NCI-H2196 (cell line): Measurements from ENCODE around the gene NENF.
"Not testable (repeated sequence)": the region's sequence is repeated elsewhere in the genome, so short reads cannot be mapped to it uniquely, and the experiment has no call there.

Experiments used
- DNase-seq: peaks from one replicate; lab custom pipeline; 2025; ENCODE audit not compliant: unreplicated experiment; lab: John Stamatoyannopoulos, UW

NENF gene

DNA sequence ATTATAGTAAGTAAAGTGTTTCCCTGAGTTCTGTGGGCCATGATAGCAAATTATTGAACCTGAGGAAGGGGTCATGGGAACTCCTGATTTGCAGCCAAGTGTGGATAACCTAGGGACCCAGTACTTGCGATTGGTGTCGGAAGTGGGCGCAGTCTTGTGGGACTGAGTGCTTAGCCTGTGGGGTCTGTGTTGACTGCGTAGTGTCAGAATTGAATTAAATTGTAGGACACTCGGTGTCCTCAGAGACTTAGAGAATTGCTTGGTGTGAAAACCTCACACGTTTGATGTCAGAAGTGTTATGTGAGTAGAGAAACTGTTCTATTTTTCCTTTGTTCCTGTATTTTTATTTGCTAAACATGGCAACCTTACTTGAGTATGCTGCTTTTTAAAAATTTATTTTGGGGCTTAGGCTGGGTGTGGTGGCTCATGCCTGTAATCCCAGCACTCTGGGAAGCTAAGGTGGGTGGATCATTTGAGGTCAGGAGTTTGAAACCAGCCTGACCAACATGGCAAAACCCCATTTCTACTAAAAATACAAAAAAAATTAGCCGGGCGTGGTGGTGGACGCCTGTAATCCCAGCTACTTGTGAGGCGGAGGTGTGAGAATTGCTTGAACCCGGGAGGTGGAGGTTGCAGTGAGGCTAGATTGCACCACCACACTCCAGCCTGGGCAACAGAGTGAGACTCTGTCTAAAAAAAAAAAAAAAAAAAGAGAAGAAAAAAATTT, 48.2 kb downstream of the NENF start:
- not testable (repeated sequence) for DNase-seq

DNA sequence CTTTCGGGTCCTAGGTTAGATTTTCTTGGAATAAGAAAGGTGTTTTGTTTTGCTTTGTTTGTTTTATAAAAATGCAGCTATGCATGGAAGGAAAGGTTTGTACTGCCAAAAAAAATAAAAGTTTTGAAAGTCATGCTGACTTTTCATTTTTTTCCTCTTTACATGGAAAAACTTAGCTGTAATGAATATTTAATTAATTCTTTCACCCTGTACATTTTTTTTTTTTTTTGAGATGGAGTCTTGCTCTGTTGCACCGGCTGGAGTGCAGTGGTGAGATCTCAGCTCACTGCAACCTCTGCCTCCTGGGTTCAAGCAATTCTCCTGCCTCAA, 48.7 kb downstream of the NENF start:
- no peak for DNase-seq

DNA sequence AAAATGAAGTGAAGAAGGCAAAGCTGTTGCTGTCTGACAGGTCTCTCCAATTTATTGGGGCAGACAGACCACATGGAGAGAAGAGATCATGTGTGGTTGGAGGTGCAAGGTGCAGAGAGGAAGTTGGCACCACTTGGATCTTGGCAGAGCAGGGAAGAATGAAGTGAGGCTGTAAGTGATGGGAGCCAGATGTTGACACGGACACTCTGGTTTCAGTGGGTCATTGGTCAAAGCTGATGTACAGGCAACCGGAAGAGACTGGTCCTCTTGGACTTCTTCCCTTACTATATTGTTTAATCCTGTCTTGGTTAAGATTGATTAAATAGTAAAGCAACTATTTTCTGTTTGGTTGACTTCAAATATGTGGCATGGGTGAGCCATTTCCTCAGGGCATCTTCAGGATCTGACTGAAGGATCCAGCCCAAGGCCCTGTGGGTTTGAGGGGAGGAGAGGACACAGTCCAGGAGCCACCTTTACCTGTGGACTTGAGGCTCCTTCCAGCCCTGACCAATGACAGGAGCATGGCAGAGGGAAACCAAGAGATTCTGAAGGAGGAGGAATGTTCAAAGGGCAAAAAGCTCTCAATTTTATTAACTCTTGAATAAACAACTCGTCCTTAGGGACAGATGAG, 49.4 kb downstream of the NENF start:
- no peak for DNase-seq

DNA sequence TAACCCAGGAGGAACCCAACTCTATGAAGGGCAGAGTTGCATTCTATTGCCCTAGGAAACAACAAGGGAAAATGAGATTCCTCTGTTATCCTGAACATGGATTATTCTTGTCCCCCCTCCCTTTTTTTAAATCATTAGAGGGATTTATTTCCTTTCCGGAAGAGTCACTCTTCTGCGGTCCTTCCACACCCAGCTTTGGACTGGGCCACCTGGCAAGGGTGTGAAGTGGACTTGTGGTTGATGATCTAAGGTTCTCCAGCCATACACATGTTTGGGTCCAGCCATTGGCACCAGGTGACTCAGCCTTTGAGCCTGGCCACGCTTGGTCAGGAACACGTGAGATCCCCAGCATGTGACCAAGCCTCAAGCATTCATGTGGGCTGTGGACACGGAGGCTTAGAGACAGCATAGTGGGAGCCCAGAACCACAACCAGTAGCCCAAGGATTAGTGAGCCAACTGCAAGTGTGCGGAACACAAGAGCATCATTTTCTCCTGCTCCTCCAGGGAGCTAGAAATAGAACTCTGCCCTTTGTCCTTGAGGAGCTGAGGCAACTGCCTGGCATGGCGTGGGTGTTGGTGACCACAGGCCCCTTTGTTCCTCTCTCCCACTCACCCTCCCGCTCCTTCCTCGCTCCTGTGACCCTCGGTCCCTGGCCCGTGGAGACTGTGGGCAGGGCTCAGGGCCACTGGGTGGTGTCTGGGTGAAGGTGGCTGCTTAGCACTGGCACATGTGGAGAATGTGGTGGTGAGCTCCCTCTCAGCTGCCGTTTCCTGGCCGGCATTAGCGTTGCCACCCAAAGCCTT, 50.1 kb downstream of the NENF start:
- DNase-seq = no peak

DNA sequence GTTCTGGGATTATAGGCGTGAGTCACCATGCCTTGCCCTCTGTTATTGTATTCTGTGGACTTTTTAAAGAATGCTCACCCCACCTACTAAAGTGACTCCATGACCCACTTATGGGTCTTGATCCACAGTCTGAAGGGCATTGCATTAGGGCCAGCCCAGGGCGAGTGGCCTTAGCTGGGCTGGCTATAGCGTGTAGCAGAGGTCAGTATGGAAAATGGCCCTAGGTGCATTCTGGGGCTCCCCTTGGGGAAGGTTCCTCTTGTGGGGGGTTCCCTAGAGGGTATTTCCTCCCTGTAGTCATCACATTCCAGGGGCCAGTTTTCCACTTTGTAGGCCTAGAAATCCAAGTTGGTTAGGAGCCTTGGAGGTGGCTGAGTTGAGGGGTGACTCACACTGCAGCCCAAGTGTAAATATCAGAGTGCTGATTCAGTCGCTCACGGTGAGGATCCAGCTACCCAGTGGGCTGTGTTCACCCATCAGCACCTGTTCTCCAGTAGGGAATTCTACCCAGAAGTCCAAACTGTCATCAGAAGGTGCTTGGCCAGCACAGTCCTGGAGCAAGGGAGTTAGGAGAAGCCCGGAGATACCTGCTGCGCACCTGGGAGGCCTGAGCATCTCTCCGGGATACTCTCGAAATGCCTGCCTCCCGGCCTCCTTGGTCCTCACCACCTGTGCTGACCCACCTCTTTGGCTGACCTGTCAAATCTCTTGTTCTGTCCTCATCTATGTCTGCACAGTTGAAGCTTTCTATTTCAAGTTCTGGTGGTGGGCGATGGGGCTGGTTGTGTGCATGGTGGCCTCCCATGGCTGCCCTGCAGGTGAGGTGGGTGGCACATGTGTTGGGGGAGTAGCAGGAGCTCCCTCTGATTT, 52.2 kb downstream of the NENF start:
- no peak for DNase-seq

DNA sequence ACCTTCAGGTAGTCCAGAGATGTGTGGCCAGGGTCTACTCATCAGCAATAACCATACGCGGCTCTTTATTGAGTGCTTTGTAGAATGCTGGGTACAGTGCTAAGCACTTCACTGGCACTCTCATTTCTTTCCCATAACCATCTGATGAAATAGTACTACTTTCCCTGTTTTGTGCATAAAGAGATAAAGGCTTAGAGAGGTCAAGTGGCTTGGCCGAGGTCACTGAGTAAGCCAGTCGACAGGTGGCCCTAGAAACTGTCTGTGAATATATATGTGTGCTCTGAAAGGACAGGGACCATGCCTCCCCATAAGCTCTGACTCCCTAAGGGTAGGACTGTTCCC, 52.8 kb downstream of the NENF start:
- DNase-seq = peak; percentile 73

DNA sequence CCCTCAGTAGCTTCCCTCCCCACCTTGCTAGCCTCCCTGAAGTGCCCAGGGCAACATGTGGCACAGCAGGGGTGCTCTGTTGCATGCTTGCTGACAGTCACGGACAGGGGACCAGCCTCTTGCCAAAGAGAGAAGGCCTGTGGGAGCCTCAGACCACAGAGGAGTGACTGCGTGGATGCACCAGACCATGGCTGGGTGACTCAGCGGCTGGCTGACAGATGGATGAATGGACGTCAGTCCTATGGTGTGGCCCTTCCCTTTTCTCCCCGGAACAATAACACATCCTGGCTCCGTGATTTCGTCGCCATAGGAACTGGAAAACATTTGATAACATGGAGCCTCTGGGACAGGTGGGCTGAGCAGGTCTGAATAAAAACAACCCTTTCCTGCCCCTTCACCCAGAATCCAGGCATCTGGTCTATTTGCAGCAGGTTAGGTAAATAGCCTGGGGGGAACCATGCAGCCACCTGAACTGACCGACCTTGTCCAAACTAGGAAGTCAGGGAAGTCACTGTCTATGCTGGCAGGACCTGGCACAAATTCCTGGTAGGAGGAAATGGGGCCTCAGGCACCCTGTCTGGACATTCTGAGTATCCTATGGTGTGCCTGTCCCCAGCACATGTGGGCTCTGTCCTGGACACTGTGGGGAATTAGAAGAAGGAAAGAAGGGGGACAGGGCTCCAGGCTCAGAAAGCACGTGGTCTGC, 53.3 kb downstream of the NENF start:
- peak; percentile 93 for DNase-seq

DNA sequence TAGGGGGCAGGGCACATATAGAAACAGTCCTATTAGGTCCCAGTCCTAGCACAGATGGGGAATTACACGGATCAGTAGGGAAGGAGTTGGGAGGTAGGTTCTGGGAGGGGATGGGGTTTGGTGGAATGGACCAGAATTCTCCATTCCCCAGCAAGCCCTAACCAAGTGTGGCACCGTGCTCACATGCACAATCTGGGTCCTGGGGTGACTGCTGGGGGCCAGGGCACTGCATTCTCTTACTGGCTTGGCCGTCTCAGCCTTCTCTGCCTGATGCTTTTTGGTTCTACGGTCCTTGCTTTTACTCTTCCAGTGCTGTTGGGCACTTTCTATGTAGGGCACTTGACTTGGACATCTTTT, 53.9 kb downstream of the NENF start:
- DNase-seq = no peak

DNA sequence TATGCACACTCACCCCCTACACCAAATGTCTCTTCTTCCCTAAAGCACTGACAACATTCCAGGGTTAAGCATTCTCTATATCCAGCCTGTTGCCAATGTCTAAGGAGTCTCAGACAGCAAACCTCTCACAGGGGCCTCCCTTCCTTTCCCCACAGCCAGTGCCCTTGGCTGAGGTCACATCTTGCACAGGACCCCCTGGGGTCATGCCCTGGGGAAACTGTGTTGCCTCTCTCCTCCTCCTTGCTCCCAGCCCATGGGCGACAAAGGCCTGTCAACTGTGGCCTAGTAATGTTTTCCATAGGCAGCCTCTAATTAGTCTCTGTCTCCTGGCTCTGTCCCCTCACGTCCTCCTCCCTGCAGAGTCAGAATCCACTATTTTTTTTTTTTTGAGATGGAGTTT, 54.6 kb downstream of the NENF start:
- DNase-seq = no peak

DNA sequence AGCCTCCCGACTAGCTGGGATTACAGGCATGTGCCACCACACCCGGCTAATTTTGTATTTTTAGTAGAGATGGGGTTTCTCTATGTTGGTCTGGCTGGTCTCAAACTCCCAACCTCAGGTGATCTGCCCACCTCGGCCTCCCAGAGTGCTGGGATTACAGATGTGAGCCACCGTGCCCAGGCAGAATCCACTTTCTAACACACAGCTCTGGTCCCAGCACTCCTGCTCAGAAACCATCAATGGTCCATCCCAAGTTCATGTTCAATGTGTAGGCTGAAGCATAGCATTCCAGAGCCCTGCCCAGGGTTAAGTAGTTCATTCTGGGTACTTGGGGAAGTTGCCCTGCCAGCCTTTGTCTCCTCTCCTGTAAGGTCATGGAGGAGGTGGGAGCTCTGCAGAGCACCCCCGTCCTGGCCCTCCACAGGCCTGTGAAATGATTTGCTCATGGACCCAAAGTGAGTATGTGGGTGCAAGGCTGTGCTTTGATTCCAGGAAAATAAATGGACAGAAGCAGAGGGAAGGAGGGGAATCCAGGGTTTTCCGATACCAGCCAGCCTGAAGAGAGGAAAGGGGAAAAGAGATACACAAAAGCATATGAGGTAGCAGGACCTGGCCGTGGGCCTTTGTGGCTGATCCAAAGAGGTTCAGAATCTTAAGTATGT, 55.2 kb downstream of the NENF start:
- DNase-seq = no peak

DNA sequence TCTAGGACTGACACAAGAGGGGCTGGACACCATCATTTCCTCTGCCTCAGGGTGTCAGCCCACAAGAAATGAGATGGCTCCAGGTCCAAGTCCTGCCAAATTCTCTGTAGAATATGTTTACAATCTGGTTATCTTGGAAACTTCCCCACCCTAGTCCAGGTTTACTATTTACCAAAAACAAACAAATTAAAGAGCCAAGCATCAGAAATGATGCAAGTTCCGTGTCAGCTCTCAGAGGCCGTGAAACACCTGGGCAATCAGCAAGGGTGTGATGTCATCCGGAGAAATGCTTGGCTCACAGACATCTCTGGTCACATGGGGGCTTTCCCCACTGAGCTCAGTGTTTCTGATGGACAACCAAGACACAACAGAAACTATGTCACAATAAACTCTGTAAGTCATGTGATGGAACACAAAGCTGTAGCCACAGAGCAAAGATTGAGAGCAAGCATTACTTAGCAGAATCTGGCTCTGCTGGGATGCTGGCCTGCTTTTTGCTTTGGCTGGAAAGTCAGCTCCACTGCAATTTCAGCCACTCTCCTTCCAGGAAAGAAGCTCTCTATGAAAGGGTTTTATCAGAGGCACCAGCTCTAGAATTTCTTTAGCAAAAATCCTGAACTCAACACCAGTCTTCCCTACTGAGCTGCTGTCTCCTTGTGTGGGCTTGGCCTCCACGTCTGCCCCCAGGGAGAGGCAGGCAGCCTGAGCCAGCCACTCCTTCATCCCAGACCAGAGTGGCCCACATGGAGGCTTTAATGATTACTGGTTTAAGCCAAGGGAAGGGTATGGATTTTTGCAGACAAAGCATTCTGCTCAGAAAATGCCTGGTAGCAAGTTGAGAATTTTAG, 55.9 kb downstream of the NENF start:
- peak; percentile 86 for DNase-seq

DNA sequence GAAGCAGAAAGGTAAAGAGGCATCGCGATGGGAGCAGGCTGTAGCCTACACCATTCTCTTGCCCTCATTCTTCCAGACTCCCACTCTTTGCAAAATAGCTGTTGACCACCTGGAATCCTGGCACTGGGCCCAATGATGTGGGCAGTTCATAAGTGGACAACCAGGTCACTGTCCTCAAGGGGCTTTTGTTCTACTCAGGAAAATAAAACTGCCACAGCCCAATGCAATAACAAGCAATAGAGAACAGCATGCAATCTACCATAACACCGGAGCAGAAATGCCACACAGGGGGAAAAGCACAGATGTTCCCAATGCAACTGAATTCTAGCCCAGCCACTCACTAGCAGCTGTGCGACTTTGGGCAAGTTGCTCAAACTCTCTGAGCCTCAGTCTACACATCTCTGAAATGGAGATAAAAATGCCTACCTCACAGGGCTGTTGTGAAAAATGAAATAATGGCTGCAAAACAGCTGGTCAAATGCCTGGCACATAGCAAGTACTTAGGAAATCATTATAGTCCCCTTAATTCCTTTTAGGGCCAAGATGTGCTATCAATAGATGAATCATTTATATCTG, 56.7 kb downstream of the NENF start:
- no peak for DNase-seq

DNA sequence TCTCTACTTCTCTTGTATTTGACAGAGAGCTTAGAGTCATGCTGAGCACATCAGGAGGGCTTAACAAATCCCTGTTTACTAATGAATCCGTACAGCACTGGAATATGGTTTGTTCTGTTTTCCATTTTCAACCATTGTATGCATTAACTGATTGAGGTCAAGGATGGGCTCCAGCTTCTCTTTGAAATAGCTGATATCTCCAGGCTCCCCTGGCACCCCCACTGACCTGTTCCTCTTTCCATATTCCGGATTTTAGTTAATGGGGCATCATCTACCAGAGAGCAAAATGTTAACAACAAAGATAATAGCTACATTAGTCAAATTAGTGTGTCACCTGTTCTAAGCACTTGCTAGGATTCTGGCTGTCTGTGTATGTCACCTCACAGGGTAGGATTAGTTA, 57.6 kb downstream of the NENF start:
- no peak for DNase-seq

DNA sequence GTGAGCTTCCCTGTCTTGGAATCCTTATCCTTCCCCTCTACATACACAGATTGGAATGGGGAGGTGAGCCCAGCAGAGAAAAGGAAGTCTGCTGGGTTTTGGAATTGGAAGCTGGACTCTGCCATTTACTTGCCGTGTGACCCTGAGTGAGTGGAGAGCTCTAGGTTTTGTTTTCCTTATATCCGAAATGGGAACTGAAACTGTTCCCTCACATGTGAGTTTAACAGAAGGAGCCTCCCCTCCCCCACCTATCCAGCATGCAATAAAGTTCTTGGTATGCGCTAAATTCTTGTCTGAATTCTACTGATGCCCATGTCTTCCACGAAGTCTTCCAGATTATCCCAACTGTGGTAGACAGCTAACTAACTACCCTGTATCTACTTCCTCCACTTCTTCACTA, 58.7 kb downstream of the NENF start:
- no peak for DNase-seq
